Measurements from ENCODE around the gene MYO3A. TPM values are rescaled to one million over a fixed set of nuclear protein-coding genes. Genes with fewer than 3 reads are reported as not detected.

MYO3A gene
- total RNA-seq, 4 donors from 2014 or later = 0.21 to 0.39 (median 0.22) TPM; not detected in 1

GRCh38 chr10:25899304-25899703, 34.7 kb upstream of the MYO3A start:
- H3K27ac ChIP-seq = no peak overlapping the region
- DNase-seq (ENCODE audit: low spot score in 2 of 2) = no peak
- H3K4me3 ChIP-seq = no peak overlapping the region
- H3K36me3 ChIP-seq = no peaks in the 10 kb centered on the region
- no peak for TF ChIP-seq CTCF (IDR thresholded peaks at IDR 0.05)
- TF ChIP-seq POLR2A (IDR thresholded peaks at IDR 0.05) = no peak
- TF ChIP-seq EP300 (IDR thresholded peaks at IDR 0.05) = no peak
- no peaks in the 10 kb centered on the region for H3K4me1 ChIP-seq
- no peaks in the 10 kb centered on the region for H3K27me3 ChIP-seq
- no peaks in the 10 kb centered on the region for H3K9me3 ChIP-seq
- WGBS, 2 donors = 75 to 79% methylated on average over 3 of the region's 3 CpGs

GRCh38 chr10:25901199-25901598, 32.8 kb upstream of the MYO3A start:
- Histone ChIP-seq H3K9me3 (no peaks in the 10 kb centered on the region), H3K27me3 (no peaks in the 10 kb centered on the region)
- TF ChIP-seq POLR2A (IDR thresholded peaks at IDR 0.05) (no peak), EP300 (IDR thresholded peaks at IDR 0.05) (no peak), CTCF (IDR thresholded peaks at IDR 0.05) (no peak)

GRCh38 chr10:25902002-25902401, 32.0 kb upstream of the MYO3A start:
- TF ChIP-seq POLR2A (IDR thresholded peaks at IDR 0.05) (no peak), CTCF (IDR thresholded peaks at IDR 0.05) (no peak), EP300 (IDR thresholded peaks at IDR 0.05) (no peak)
- Histone ChIP-seq H3K36me3 (no peaks in the 10 kb centered on the region), H3K9me3 (no peaks in the 10 kb centered on the region), H3K27me3 (no peaks in the 10 kb centered on the region), H3K4me3 (no peak overlapping the region), H3K4me1 (no peaks in the 10 kb centered on the region), H3K27ac (no peak overlapping the region)
- DNase-seq (ENCODE audit: low spot score in 2 of 2) = no peak
- 74 to 75% methylated on average over 5 of the region's 5 CpGs for whole genome bisulfite sequencing, 2 donors

More at GRCh38 chr10:25901199-25901598, 32.8 kb upstream of the MYO3A start:
- Histone ChIP-seq H3K4me3 (no peak overlapping the region), H3K36me3 (no peaks in the 10 kb centered on the region), H3K4me1 (no peaks in the 10 kb centered on the region), H3K27ac (no peak overlapping the region)
- 91 to 92% methylated on average over 4 of the region's 4 CpGs for WGBS, 2 donors
- DNase-seq (ENCODE audit: low spot score in 2 of 2) = no peak

GRCh38 chr10:25907261-25907660, 26.8 kb upstream of the MYO3A start:
- H3K36me3 ChIP-seq = no peaks in the 10 kb centered on the region
- H3K27me3 ChIP-seq = no peaks in the 10 kb centered on the region
- TF ChIP-seq CTCF (IDR thresholded peaks at IDR 0.05) (no peak), EP300 (IDR thresholded peaks at IDR 0.05) (no peak), POLR2A (IDR thresholded peaks at IDR 0.05) (no peak)
- no peak for DNase-seq (ENCODE audit: low spot score in 2 of 2)
- WGBS, 2 donors = 53 to 63% methylated on average over 4 of the region's 4 CpGs
- H3K27ac ChIP-seq = no peak overlapping the region
- no peak overlapping the region for H3K4me3 ChIP-seq
- H3K9me3 ChIP-seq = no peaks in the 10 kb centered on the region
- H3K4me1 ChIP-seq = no peaks in the 10 kb centered on the region

GRCh38 chr10:25912866-25913265, 21.2 kb upstream of the MYO3A start:
- no peak overlapping the region for H3K4me3 ChIP-seq
- 9 to 21% methylated on average over 2 of the region's 2 CpGs for WGBS, 2 donors
- H3K27ac ChIP-seq = no peak overlapping the region
- H3K9me3 ChIP-seq = no peaks in the 10 kb centered on the region
- DNase-seq (ENCODE audit: low spot score in 2 of 2) = no peak
- no peaks in the 10 kb centered on the region for H3K36me3 ChIP-seq
- no peaks in the 10 kb centered on the region for H3K27me3 ChIP-seq
- TF ChIP-seq CTCF (IDR thresholded peaks at IDR 0.05) = no peak
- TF ChIP-seq POLR2A (IDR thresholded peaks at IDR 0.05) = no peak
- TF ChIP-seq EP300 (IDR thresholded peaks at IDR 0.05) = no peak
- H3K4me1 ChIP-seq = no peaks in the 10 kb centered on the region

Data from tibial nerve (tissue), 4 donors.